ENCODE measurements around the gene SUSD3. TPM values are rescaled to one million over a fixed set of nuclear protein-coding genes. Genes with fewer than 3 reads are reported as not detected.

SUSD3 gene
- total RNA-seq, 2 experiments from 2014 or later, result 34.6 to 36.7 TPM

DNA sequence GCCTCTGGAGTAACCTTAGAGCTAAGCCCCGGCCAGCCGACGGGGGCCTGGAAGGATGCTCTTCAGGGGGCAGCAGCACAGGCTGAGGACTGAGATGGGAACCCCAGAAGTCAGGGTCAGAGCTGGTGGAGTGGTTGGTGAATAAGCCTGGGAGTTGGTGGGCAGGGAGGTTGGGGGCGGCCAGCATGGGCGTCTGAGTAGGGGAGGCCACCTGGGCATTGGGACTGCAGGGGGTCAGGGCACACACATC is 61.1 kb downstream of the SUSD3 start:
- no peak overlapping the region for H3K4me3 Mint-ChIP-seq
- H3K27me3 Mint-ChIP-seq, result no peaks in the 10 kb centered on the region
- no peak for DNase-seq
- intact Hi-C loops (cut with micrococcal nuclease), result no loop called here
- no peak for ATAC-seq
- peak overlapping the region; percentile 79 for H3K27ac Mint-ChIP-seq
- ChIA-PET POLR2A (interaction anchor here (0.8 to 4.3 kb wide), 7 partner anchors 10 to 92 kb away, joined by 3 to 22 read pairs (median 4); partner anchors contain the start of gene NINJ1), CTCF (interaction anchor here (0.8 to 3.8 kb wide), 6 partner anchors 11 to 40 kb away, joined by 3 to 48 read pairs (median 4); no protein-coding TSS in a partner anchor)
- TF ChIP-seq, protein P1, sequence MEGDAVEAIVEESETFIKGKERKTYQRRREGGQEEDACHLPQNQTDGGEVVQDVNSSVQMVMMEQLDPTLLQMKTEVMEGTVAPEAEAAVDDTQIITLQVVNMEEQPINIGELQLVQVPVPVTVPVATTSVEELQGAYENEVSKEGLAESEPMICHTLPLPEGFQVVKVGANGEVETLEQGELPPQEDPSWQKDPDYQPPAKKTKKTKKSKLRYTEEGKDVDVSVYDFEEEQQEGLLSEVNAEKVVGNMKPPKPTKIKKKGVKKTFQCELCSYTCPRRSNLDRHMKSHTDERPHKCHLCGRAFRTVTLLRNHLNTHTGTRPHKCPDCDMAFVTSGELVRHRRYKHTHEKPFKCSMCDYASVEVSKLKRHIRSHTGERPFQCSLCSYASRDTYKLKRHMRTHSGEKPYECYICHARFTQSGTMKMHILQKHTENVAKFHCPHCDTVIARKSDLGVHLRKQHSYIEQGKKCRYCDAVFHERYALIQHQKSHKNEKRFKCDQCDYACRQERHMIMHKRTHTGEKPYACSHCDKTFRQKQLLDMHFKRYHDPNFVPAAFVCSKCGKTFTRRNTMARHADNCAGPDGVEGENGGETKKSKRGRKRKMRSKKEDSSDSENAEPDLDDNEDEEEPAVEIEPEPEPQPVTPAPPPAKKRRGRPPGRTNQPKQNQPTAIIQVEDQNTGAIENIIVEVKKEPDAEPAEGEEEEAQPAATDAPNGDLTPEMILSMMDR (IDR thresholded peaks at IDR 0.05), result no peak
- H3K4me1 Mint-ChIP-seq (ENCODE audit: low read depth), result peaks cover 20% of the 10 kb centered on the region
- H3K36me3 Mint-ChIP-seq (ENCODE audit: low read depth), result peaks cover 24% of the 10 kb centered on the region
- H3K9me3 Mint-ChIP-seq, result no peaks in the 10 kb centered on the region

DNA sequence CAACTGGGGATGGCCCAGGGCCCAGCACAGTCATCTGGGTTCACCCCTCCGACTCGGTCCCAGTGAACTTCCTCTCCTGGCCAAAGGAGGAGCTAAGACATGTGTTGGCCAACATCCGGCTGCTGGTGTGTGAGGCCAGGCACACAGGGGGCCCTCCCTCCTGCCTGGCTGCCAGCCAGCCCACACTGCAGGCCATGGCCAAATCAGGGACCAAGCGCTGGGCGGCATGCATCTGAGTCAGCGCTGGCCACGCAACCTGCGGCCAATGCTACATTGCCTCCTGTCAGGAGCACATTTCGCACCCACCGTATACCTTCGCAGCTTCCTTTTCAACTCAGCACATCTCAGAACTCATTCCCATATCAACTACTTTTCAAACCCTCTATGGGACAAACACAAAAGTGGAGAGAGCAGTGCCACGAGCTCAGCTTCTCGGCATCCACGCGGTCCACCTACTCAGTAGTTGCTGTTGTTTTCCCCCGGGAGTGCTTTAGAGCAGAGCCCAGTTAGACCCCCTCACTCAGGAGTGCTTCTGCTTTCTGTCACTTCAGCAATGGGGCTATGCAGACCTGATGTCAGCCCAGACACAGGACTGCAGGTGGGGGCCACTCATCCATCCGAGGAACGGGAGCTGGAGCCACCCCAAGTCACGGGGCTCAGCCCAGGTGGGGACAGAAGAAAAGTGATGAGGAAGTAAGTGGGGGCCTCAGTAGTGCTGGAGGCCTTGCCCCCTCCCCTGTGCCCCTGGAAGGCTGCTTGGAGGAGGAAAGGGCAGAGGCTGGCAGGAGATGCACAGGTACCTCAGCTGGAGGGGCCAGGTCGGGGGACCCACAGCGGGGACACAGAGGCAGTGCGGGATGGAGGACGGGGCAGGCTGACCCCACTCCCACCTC is 61.7 kb downstream of the SUSD3 start:
- DNase-seq (peak; percentile 75), ATAC-seq (peak; percentile 91)
- CTCF ChIA-PET, result interaction anchor here (0.7 to 3.8 kb wide), 9 partner anchors 8 to 39 kb away, joined by 3 to 48 read pairs (median 3); partner anchors contain the start of genes CARD19 and NINJ1
- Mint-ChIP-seq H3K4me1 (ENCODE audit: low read depth) (peaks cover 17% of the 10 kb centered on the region), H3K27ac (peak overlapping the region; percentile 79), H3K4me3 (no peak overlapping the region), H3K36me3 (ENCODE audit: low read depth) (peaks cover 27% of the 10 kb centered on the region), H3K9me3 (no peaks in the 10 kb centered on the region), H3K27me3 (no peaks in the 10 kb centered on the region)
- intact Hi-C loops (cut with micrococcal nuclease), result no loop called here
- TF ChIP-seq, protein P1 (IDR thresholded peaks at IDR 0.05), result peak; percentile 42
- POLR2A ChIA-PET, result interaction anchor here (0.8 to 4.3 kb wide), 7 partner anchors 9 to 92 kb away, joined by 3 to 22 read pairs (median 4); partner anchors contain the start of gene NINJ1

DNA sequence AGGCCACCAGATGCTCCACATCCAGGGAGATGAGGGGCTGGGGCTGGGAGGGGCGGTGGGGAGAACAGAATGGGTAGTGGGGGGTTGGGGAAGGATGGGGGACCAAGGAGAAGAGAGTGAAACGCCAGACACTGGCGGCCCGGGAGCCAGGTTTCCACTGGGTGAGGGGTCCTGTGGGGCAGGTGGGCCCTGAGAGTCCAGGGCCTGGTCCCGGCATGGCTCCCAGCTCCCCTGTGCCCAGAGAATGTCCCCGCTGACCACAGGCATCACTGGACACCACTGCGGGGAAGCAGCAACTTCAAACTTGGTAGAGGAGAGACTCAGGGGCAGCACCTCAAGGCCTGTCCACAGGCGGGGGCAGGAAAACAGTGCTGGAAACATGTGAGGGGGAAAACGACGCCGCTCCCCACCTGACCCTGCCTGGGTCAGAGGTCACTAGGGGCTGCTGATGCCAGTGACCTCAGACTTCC is 62.4 kb downstream of the SUSD3 start:
- Mint-ChIP-seq H3K27me3 (no peaks in the 10 kb centered on the region), H3K36me3 (ENCODE audit: low read depth) (peaks cover 31% of the 10 kb centered on the region), H3K27ac (no peak overlapping the region), H3K9me3 (no peaks in the 10 kb centered on the region), H3K4me3 (no peak overlapping the region), H3K4me1 (ENCODE audit: low read depth) (peaks cover 20% of the 10 kb centered on the region)
- intact Hi-C loops (cut with micrococcal nuclease), result no loop called here
- ChIA-PET CTCF (interaction anchor here (1.1 to 3.8 kb wide), 5 partner anchors 7 to 29 kb away, joined by 3 to 48 read pairs (median 4); partner anchors contain the start of gene NINJ1), POLR2A (interaction anchor here (1.1 to 4.3 kb wide), 3 partner anchors 11 to 93 kb away, joined by 3 to 22 read pairs (median 6); no protein-coding TSS in a partner anchor)
- TF ChIP-seq, protein P1 (IDR thresholded peaks at IDR 0.05), result no peak
- ATAC-seq, result no peak
- peak; percentile 4 for DNase-seq

DNA sequence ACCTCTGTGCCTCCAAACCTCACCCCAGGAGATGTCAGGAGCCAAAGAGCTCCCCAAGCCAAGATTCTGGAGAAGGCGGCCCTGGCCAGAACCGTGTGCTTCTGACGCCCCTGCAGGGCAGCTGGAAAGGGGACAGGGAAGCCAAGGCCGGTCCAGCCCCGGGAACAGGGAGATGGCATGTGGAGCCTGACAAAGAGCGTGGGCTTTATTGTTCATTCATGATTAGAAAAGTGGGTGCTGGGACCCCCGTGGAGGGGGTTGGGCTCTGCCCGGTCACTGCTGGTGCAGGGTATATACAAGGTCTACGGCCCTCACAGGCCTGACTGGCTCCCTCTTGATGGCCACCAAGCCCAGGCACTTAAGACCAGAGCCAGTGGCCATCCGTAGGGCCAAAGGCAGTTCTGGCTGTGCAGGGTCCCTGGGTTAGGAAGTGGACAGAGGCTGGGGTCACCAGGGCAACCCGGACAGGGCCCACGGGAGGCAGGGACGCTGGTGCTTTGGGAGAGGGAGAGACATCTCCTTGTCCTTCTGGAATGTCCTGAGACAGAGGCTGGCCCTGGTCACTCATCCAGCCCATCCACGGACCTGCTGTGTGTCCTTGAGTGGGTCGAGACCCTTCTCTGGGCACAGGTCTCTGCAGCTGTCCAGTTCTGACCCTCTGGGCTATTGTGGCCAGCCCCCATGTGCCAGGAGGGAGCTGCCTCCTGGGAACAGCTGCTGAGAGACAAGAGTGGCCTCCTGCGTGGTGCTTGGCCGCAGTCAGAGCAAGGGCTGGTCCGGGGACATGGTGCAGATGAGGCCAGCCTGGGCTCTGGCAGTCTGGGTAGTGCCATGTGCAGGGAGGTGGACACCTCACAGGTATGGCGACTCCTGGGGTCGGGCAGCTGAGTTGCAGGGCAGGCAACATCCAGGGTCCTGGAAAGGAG is 63.1 kb downstream of the SUSD3 start:
- intact Hi-C loops (cut with micrococcal nuclease), result no loop called here
- Mint-ChIP-seq H3K27ac (no peak overlapping the region), H3K27me3 (no peaks in the 10 kb centered on the region), H3K4me1 (ENCODE audit: low read depth) (peaks cover 27% of the 10 kb centered on the region), H3K9me3 (no peaks in the 10 kb centered on the region), H3K4me3 (no peak overlapping the region), H3K36me3 (ENCODE audit: low read depth) (peaks cover 37% of the 10 kb centered on the region)
- DNase-seq (peak; percentile 1), ATAC-seq (no peak)
- POLR2A ChIA-PET, result interaction anchor here (1.1 to 4.3 kb wide), 3 partner anchors 10 to 13 kb away, joined by 6 to 22 read pairs (median 7); partner anchors contain the start of gene NINJ1
- CTCF ChIA-PET, result interaction anchor here (1.5 to 3.8 kb wide), 2 partner anchors 12 to 13 kb away, joined by 3 to 48 read pairs; partner anchors contain the start of gene NINJ1
- TF ChIP-seq, protein P1 (IDR thresholded peaks at IDR 0.05), result no peak

Data from activated CD8-positive, alpha-beta T cell treated with anti-CD3 and anti-CD28 coated beads for 36 hours (primary cell).